GM12875 (cell line): ENCODE measurements around the gene RUVBL1.

Experiments used
- H3K4me3 ChIP-seq: one replicate; pipeline ENCODE4 v1.5.1; 2011; ENCODE audit warnings: low read depth, low read length, control low read depth
- TF ChIP-seq, protein P1 (sequence below): IDR thresholded peaks from 2 replicates; pipeline ENCODE4 v1.5.1; 2011; ENCODE audit warnings: low read depth, mild to moderate bottlenecking, control low read depth, inconsistent platforms, low read length, moderate library complexity, borderline replicate concordance; ENCODE audit not compliant: insufficient read depth

The RUVBL1 gene

DNA sequence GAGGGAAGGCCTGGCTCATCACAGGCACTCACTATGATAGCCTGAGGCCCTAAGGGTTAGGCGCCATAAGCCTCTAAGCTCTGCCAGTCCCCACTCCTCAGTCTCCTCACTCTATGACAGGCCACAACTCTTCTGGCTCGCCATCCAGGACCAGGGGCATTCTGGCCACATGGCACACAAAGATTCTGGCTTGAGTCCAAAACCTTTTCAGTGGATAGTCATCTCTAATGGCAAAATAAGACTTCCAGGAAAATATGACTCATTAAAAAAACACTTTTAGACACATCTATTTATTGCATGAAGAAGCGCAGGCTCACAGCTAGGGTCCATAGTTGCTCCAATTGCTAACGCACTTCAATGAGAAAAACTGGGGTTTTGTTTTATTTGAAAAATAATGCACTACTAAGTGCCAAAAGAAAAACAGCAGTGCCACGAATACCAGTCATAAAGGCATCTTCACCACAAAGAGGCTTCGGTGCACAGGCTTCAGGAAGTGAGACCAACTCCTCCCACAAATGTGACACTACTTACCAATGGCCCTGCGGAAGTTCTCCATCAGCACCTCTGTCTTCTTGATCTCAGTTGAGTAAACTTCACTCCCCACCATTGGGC lies 11.1 kb downstream of the RUVBL1 start:
- H3K4me3 ChIP-seq = no peak overlapping the region
- TF ChIP-seq, protein P1, sequence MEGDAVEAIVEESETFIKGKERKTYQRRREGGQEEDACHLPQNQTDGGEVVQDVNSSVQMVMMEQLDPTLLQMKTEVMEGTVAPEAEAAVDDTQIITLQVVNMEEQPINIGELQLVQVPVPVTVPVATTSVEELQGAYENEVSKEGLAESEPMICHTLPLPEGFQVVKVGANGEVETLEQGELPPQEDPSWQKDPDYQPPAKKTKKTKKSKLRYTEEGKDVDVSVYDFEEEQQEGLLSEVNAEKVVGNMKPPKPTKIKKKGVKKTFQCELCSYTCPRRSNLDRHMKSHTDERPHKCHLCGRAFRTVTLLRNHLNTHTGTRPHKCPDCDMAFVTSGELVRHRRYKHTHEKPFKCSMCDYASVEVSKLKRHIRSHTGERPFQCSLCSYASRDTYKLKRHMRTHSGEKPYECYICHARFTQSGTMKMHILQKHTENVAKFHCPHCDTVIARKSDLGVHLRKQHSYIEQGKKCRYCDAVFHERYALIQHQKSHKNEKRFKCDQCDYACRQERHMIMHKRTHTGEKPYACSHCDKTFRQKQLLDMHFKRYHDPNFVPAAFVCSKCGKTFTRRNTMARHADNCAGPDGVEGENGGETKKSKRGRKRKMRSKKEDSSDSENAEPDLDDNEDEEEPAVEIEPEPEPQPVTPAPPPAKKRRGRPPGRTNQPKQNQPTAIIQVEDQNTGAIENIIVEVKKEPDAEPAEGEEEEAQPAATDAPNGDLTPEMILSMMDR = no peak

DNA sequence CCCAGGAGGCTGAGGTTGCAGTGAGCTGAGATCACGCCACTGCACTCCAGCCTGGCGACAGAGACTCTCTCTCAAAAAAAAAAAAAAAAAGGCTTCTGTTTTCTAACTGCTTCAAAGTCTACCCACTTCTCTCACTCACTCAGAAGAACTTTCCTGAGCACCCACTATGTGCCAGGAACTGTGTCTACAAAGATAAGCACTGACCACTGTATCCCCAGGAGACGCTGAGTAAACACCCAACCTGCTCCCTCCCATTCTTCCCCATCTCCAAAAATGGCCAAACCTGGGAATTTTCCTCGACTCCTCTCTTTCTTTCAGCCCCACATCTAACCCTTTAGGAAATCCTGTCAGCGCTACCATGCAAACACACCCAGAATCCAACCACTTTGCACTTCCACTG lies 12.5 kb downstream of the RUVBL1 start:
- TF ChIP-seq, protein P1 = no peak
- H3K4me3 ChIP-seq = no peak overlapping the region

DNA sequence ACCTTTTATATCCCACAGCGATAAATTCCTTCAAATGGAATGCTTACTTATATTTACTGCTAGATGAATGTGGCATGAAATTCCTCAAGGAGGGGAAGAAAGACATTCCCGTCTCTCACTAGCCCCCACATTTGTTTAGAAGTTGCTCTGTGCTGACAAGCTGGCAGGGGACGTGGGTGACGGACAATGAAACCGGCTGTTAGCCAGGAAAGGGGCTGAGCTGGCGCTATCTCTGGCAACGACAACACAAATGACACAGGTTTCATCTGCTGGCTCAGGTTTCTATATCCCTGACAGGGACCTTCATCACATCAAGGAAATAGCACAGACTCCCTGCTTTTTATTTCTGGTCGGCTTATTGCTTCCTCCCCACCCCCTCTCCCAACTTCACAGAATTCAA lies 15.8 kb downstream of the RUVBL1 start:
- TF ChIP-seq, protein P1 = no peak
- H3K4me3 ChIP-seq = no peak overlapping the region

DNA sequence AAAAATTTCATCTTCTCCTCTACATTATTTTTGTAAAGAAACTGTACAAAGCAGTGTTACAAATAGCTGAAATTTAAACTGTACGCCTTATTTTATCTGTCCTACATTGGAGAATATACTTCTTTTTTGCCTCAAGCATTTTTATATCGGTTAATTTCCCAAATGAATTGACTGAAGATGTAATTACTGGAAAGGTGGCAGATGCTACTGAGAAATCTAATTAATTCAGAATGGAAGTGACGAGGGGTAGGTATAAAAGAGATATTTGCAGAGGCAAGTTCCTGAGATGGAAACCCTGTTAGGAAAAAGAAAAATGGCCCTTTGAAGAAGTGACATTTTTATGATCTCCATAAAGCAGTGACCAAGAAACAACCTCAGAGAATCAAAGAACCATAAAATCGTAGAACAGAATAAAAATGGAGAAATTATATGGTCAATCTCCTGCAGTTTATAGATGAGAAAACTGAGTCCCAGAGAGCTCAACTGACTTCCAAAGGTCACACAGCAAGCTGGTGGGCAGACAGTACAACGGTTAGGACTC lies 20.4 kb downstream of the RUVBL1 start:
- TF ChIP-seq, protein P1 = no peak

DNA sequence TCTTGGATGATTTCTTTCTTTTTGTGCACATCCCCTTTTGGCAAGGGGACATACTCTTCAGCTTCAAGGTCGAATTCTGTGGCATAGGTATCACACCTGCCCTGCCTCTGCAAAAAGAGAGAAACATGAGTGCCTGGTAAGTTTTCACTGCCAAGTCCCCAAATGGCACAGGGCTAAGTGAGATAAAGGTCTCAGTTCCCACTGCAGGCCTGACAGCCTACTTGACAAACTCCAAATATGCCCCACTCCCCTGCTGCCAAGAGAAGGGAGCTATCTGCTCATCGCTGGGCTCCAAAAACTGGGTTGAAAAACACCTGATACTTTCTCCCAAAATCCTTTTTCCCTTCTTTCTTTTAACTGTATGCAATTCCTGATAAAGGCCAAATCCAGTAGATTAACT lies 23.0 kb downstream of the RUVBL1 start:
- TF ChIP-seq, protein P1 = no peak

More for the DNA sequence above, 20.4 kb downstream of the RUVBL1 start:
- H3K4me3 ChIP-seq = no peak overlapping the region

DNA sequence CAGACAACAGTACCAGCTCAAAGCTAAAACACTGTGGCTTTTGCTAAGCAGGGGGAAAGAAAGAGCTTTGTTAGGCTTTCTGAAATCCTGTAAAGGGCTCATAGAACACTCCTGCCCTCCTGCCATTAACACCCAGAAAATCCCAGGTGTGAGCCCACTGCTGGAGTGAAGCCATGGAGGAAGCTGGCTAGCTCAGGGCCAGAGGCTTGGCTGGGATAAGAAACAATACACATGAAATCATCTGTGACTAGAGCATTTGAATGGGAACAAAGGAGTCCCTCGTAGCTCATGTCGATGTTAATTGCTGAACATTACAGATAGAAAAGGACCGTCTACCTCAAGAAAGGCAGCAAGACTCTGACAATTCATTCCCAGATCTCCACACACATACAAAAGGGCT lies 23.5 kb downstream of the RUVBL1 start:
- TF ChIP-seq, protein P1 = no peak
- no peak overlapping the region for H3K4me3 ChIP-seq

More for the DNA sequence above, 23.0 kb downstream of the RUVBL1 start:
- H3K4me3 ChIP-seq = no peak overlapping the region

DNA sequence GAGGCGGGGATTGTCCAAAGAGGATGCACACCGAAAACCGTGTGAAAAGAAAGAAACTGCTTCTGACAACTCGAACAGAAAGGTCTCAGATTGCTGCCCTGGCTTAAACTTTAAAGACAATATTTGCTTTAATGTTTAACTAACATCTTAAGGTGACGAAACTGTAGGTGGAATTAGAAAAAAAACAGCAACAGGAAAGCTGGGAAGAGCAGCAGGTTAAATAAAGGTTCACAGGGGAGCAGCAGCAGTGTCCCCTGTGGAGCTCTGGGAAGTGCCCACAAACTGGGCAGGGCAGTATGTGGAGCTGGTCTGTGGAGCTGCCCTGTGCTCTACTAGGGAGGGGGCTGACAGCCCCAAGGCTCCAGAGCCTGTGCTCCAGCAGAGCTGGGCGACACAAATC lies 25.4 kb downstream of the RUVBL1 start:
- TF ChIP-seq, protein P1 = no peak
- no peak overlapping the region for H3K4me3 ChIP-seq
